Gastroesophageal sphincter (tissue), 4 donors: ENCODE measurements around the gene PTPRD. TPM values are rescaled to one million over a fixed set of nuclear protein-coding genes. Genes with fewer than 3 reads are reported as not detected.

ENCODE experiments used
- ATAC-seq: fragments of 150-250 bp; one replicate; pipeline ENCODE4 v1.9.1; 2016; ENCODE audit warnings: mild to moderate bottlenecking, moderate library complexity
- H3K27ac ChIP-seq, 4 donors: fragments of 200-600 bp; sonication (generic) in 3 of 4; 1 replicate in 3 of 4; 2 replicates in 1 of 4; pipeline ENCODE4 v1.5.1; 2016 to 2019
- H3K27me3 ChIP-seq: fragments of 200-600 bp; sonication (generic); one replicate; pipeline ENCODE4 v1.5.1; 2019
- H3K36me3 ChIP-seq, 2 donors: fragments of 200-600 bp; sonication (generic); one replicate each; pipeline ENCODE4 v1.5.1; 2019; ENCODE audit warnings: control low read depth in 1 of 2
- H3K4me1 ChIP-seq, 3 donors: fragments of 200-600 bp; sonication (generic); 1 replicate in 2 of 3; 2 replicates in 1 of 3; pipeline ENCODE4 v1.5.1; 2016 to 2019; ENCODE audit warnings: control low read depth in 2 of 3
- H3K4me3 ChIP-seq, 2 donors: fragments of 200-600 bp; sonication (generic); one replicate each; pipeline ENCODE4 v1.5.1; 2019; ENCODE audit warnings: mild to moderate bottlenecking in 1 of 2, moderate library complexity in 1 of 2
- H3K9me3 ChIP-seq, 3 donors: fragments of 200-600 bp; sonication (generic); one replicate each; pipeline ENCODE4 v1.5.1; 2017 to 2019; ENCODE audit warnings: control low read depth in 2 of 3
- EP300 ChIP-seq: sonication (generic); formaldehyde crosslinking; IDR thresholded peaks from one replicate; pipeline ENCODE4 v1.6.1; 2017; ENCODE audit warnings: antibody characterized with exemption, mild to moderate bottlenecking
- POLR2A ChIP-seq, 2 donors: fragments of 450-650 bp; IDR thresholded peaks; one replicate each; pipeline ENCODE4 v1.6.1; 2017; ENCODE audit warnings: antibody characterized with exemption in 2 of 2, mild to moderate bottlenecking in 2 of 2, moderate library complexity in 1 of 2
- POLR2AphosphoS5 ChIP-seq: sonication (generic); formaldehyde crosslinking; IDR thresholded peaks from one replicate; pipeline ENCODE4 v1.6.1; 2017; ENCODE audit warnings: antibody characterized with exemption
- WGBS, 2 donors: methylation state at CpG; one replicate each; pipeline ENCODE4 v1.1.5; 2018; ENCODE audit warnings: low coverage in 1 of 2; 5-methylcytosine and 5-hydroxymethylcytosine counted together
- total RNA-seq, 4 donors: library from RNA; depleted of rRNA; stranded (reverse); fragments of >200 nt; gene quantifications; one replicate each; pipeline ENCODE4 v1.1.0, GENCODE V29; 2016
- TF ChIP-seq, protein P1 (sequence below), 4 experiments: fragments of 200-600 bp in 2 of 4; fragments of 450-650 bp in 2 of 4; sonication (generic) in 1 of 4; IDR thresholded peaks; one replicate each; pipeline ENCODE4 v1.5.1; 2017 to 2019; ENCODE audit warnings: antibody characterized with exemption in 4 of 4, mild to moderate bottlenecking in 2 of 4, moderate library complexity in 2 of 4

PTPRD gene
- total RNA-seq, 4 donors from 2014 or later, result 3.5 to 53.9 (median 15.8) TPM

DNA sequence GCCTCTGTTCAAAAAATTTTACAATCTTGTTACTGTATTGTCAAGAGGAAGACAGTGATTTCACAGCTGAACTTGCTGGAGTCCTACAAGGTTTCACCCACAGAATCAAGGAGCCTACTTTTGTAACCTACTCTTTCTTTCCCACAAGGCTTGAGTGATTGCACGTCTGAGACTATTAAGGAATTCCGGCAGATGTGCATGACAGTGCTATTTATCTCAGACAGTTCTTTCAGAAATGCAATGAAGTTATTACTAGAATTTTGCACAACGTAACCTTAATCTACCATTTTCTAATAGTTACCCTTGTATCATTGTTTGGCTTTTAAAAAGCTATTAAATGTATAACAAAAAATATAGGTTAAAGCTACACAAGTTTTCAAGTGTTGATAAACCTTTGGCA is 400.1 kb downstream of the PTPRD start:
- Histone ChIP-seq H3K4me3 (no peak overlapping the region), H3K36me3 (no peaks in the 10 kb centered on the region), H3K27ac (no peak overlapping the region), H3K9me3 (no peaks in the 10 kb centered on the region), H3K27me3 (no peaks in the 10 kb centered on the region), H3K4me1 (no peaks in the 10 kb centered on the region)
- WGBS, 2 donors, result 38 to 46% methylated on average over 3 of the region's 3 CpGs
- ATAC-seq, result no peak
- no peak for TF ChIP-seq POLR2AphosphoS5
- no peak for TF ChIP-seq EP300
- TF ChIP-seq POLR2A (IDR thresholded peaks at IDR 0.05), result no peak
- TF ChIP-seq, protein P1, sequence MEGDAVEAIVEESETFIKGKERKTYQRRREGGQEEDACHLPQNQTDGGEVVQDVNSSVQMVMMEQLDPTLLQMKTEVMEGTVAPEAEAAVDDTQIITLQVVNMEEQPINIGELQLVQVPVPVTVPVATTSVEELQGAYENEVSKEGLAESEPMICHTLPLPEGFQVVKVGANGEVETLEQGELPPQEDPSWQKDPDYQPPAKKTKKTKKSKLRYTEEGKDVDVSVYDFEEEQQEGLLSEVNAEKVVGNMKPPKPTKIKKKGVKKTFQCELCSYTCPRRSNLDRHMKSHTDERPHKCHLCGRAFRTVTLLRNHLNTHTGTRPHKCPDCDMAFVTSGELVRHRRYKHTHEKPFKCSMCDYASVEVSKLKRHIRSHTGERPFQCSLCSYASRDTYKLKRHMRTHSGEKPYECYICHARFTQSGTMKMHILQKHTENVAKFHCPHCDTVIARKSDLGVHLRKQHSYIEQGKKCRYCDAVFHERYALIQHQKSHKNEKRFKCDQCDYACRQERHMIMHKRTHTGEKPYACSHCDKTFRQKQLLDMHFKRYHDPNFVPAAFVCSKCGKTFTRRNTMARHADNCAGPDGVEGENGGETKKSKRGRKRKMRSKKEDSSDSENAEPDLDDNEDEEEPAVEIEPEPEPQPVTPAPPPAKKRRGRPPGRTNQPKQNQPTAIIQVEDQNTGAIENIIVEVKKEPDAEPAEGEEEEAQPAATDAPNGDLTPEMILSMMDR (IDR thresholded peaks at IDR 0.05), result no peak

DNA sequence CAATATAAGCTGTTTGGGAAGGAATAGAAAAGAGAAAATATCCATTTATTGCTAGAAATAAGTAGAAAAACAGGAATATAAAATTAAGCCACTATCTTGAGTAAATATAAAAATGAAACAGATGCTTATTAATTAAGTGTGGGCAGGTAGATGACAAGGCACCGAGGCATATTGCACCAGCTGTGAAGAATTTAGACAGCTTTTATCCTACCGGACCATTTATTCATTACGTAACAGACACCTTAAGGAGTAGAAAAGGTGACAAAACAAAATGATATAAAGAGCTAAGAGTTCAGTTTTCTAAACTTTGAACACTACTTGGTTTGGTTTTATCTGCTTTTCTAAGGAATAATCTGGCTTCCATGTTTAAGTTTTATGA is 404.1 kb downstream of the PTPRD start:
- 53 to 59% methylated on average over 3 of the region's 3 CpGs for WGBS, 2 donors
- Histone ChIP-seq H3K4me3 (peak overlapping the region; percentile 14 to 33), H3K4me1 (no peaks in the 10 kb centered on the region), H3K27me3 (no peaks in the 10 kb centered on the region), H3K36me3 (no peaks in the 10 kb centered on the region), H3K27ac (no peak overlapping the region), H3K9me3 (no peaks in the 10 kb centered on the region)
- TF ChIP-seq, protein P1 (IDR thresholded peaks at IDR 0.05), result no peak
- ATAC-seq, result no peak

DNA sequence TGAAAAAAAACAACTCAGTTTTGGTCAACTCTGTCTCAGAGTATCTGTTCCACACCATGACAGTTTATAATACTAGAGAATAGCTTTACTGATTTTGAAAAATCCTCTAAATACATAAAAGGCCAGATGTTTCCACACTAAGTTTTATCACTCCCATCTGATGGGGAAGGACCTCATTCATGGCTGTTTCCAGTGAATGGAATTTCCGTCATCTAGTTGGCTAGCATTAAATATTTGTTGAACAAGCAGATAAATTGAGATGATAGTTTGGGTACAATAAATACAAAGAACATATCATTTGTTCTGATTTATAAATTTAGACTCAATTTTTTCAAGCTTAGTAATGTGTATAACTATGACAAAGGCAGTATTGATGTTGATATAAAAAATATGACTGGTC is 408.5 kb downstream of the PTPRD start:
- Histone ChIP-seq H3K36me3 (no peaks in the 10 kb centered on the region), H3K27ac (no peak overlapping the region), H3K4me3 (no peak overlapping the region), H3K9me3 (no peaks in the 10 kb centered on the region), H3K4me1 (no peaks in the 10 kb centered on the region), H3K27me3 (no peaks in the 10 kb centered on the region)
- WGBS, 2 donors, result 38 to 78% methylated on average over 1 of the region's 1 CpG
- TF ChIP-seq POLR2A (IDR thresholded peaks at IDR 0.05) (no peak), EP300 (no peak), POLR2AphosphoS5 (no peak)
- TF ChIP-seq, protein P1 (IDR thresholded peaks at IDR 0.05), result no peak
- no peak for ATAC-seq

DNA sequence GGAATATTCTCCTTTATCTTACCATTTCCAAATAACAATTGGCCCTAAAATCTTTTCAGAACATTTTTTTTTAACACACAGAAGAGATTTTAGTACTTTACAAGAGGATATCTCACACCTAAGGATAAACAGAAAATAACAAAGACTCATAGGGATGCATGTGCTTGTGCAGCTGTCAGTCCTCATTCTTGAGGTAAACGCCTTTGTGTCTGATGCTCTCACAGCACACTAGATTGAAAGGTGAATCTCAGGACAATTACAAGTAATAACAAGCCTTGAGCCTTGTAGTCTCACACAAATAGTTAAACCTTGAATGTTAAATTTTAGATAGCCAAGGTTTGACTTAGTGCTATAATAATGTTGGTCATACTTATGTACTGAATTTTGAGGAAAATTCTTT is 439.2 kb downstream of the PTPRD start:
- TF ChIP-seq POLR2AphosphoS5, result no peak
- TF ChIP-seq, protein P1 (IDR thresholded peaks at IDR 0.05), result no peak
- Histone ChIP-seq H3K27ac (no peak overlapping the region), H3K4me1 (no peaks in the 10 kb centered on the region), H3K9me3 (no peaks in the 10 kb centered on the region), H3K4me3 (no peak overlapping the region), H3K36me3 (no peaks in the 10 kb centered on the region), H3K27me3 (no peaks in the 10 kb centered on the region)
- no peak for ATAC-seq
- 60 to 76% methylated on average over 1 of the region's 1 CpG for WGBS, 2 donors

DNA sequence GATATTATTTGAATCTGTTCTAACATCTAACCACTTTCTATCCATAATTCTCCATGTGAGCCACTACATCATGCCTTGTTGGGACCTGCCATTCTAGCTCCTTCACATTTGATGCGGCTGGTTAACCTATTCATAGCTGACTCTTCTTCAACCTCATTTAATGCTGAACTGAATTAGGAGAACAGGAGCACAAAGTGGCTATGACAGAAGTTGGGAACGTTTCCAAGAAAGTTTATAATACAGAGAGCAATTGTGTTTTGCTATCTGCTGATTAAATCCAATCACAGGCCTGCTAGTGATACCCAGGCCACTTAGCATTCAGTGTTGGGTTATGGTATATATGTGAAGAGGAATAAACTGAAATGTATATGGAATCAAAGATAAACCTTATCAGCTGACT is 440.3 kb downstream of the PTPRD start:
- 47 to 58% methylated on average over 2 of the region's 2 CpGs for WGBS, 2 donors
- Histone ChIP-seq H3K36me3 (no peaks in the 10 kb centered on the region), H3K4me3 (no peak overlapping the region)

More for the DNA sequence above, 440.3 kb downstream of the PTPRD start:
- Histone ChIP-seq H3K27me3 (no peaks in the 10 kb centered on the region), H3K27ac (no peak overlapping the region), H3K9me3 (no peaks in the 10 kb centered on the region), H3K4me1 (no peaks in the 10 kb centered on the region)
- ATAC-seq, result no peak
- TF ChIP-seq, protein P1 (IDR thresholded peaks at IDR 0.05), result no peak
- TF ChIP-seq POLR2AphosphoS5, result no peak
- no peak for TF ChIP-seq POLR2A (IDR thresholded peaks at IDR 0.05)
- TF ChIP-seq EP300, result no peak
